Fibroblast of skin of abdomen (primary cell): Measurements from ENCODE around the gene SDSL.
A peak's percentile ranks its signal among the peaks of the same experiment; 100 is the strongest.

Experiments
- DNase-seq: peaks from one replicate; pipeline ENCODE4 v3.0.0-alpha.2; 2013

Gene SDSL

GRCh38 chr12:113469224-113469948 lies 47.2 kb downstream of the SDSL start:
- no peak for DNase-seq

GRCh38 chr12:113469949-113470743 lies 48.0 kb downstream of the SDSL start:
- DNase-seq: no peak

- DNase-seq: no peak
These were observed 48.9 kb downstream of the SDSL start for GRCh38 chr12:113470871-113471618.

GRCh38 chr12:113471619-113472171 lies 49.5 kb downstream of the SDSL start, which contains the start of gene LHX5:
Gene LHX5 (minus strand): TSS chr12:113471871. CDS start chr12:113471498, 373 bp downstream.
- no peak for DNase-seq

GRCh38 chr12:113472191-113473121 lies 50.3 kb downstream of the SDSL start:
- DNase-seq: no peak

- no peak for DNase-seq
These were observed 51.2 kb downstream of the SDSL start for GRCh38 chr12:113473400-113473799.

- no peak for DNase-seq
These were observed 51.8 kb downstream of the SDSL start for GRCh38 chr12:113473942-113474341.

- DNase-seq: no peak
These were observed 52.7 kb downstream of the SDSL start for GRCh38 chr12:113474635-113475436.

GRCh38 chr12:113475451-113476175 lies 53.4 kb downstream of the SDSL start:
- no peak for DNase-seq

GRCh38 chr12:113476176-113476986 lies 54.2 kb downstream of the SDSL start:
- DNase-seq: no peak

GRCh38 chr12:113477171-113477841 lies 55.1 kb downstream of the SDSL start:
- DNase-seq: no peak

GRCh38 chr12:113477842-113478215 lies 55.6 kb downstream of the SDSL start:
- no peak for DNase-seq

GRCh38 chr12:113478351-113479011 lies 56.3 kb downstream of the SDSL start:
- DNase-seq: no peak

- no peak for DNase-seq
These were observed 57.0 kb downstream of the SDSL start for GRCh38 chr12:113479216-113479589.

- peak; percentile 32 for DNase-seq
These were observed 57.6 kb downstream of the SDSL start for GRCh38 chr12:113479590-113480335.

GRCh38 chr12:113480336-113480971 lies 58.3 kb downstream of the SDSL start:
- no peak for DNase-seq

GRCh38 chr12:113482334-113482733 lies 60.2 kb downstream of the SDSL start:
- DNase-seq: no peak
